ENCODE data around the gene FAM168A. TPM values are rescaled to one million over a fixed set of nuclear protein-coding genes. Genes with fewer than 3 reads are reported as not detected.
A peak's percentile ranks its signal among the peaks of the same experiment; 100 is the strongest.

The FAM168A gene
- total and polyA plus RNA-seq, 12 donors, result 7.7 to 41.8 (median 35.3) TPM

- intact Hi-C loops (cut with DNase I), result no loop called here
- no peaks in the 10 kb centered on the region for H3K9me3 ChIP-seq (replicated peaks in 1 of 3)
- H3K27me3 ChIP-seq, result no peaks in the 10 kb centered on the region
- H3K4me3 ChIP-seq, result no peak overlapping the region
- H3K4me1 ChIP-seq (replicated peaks in 1 of 2), result no peaks in the 10 kb centered on the region
- TF ChIP-seq POLR2A (IDR thresholded peaks at IDR 0.05) (no peak), CTCF (IDR thresholded peaks at IDR 0.05) (no peak)
- peaks cover 0 to 6% of the 10 kb centered on the region in 2 donors for H3K36me3 ChIP-seq (replicated peaks in 1 of 2)
- peak in 1 of 7 donors; percentile 46 for DNase-seq
- H3K27ac ChIP-seq, result no peak overlapping the region
- WGBS, 4 donors, result 65 to 100% (median 83%) methylated on average over 2 to 3 of the region's 3 CpGs
Observed at GRCh38 chr11:73401217-73401923, 196.5 kb downstream of the FAM168A start.

GRCh38 chr11:73400293-73400692 lies 197.6 kb downstream of the FAM168A start:
- peak in 1 of 7 donors; percentile 51 for DNase-seq
- intact Hi-C loops (cut with DNase I), result no loop called here
- no peak overlapping the region for H3K27ac ChIP-seq
- H3K27me3 ChIP-seq, result no peaks in the 10 kb centered on the region
- no peaks in the 10 kb centered on the region for H3K9me3 ChIP-seq (replicated peaks in 1 of 3)
- TF ChIP-seq CTCF (IDR thresholded peaks at IDR 0.05), result no peak
- TF ChIP-seq POLR2A (IDR thresholded peaks at IDR 0.05), result no peak
- peaks cover 0 to 1% of the 10 kb centered on the region in 2 donors for H3K36me3 ChIP-seq (replicated peaks in 1 of 2)
- no peaks in the 10 kb centered on the region for H3K4me1 ChIP-seq (replicated peaks in 1 of 2)
- WGBS, 4 donors, result 90 to 96% (median 94%) methylated on average over 6 of the region's 6 CpGs
- no peak overlapping the region for H3K4me3 ChIP-seq

- Histone ChIP-seq H3K36me3 (replicated peaks in 1 of 2) (no peaks in the 10 kb centered on the region), H3K9me3 (replicated peaks in 1 of 3) (no peaks in the 10 kb centered on the region), H3K4me3 (no peak overlapping the region), H3K4me1 (replicated peaks in 1 of 2) (no peaks in the 10 kb centered on the region), H3K27ac (no peak overlapping the region), H3K27me3 (no peaks in the 10 kb centered on the region)
- TF ChIP-seq CTCF (IDR thresholded peaks at IDR 0.05) (no peak), POLR2A (IDR thresholded peaks at IDR 0.05) (no peak)
- 83 to 90% (median 88%) methylated on average over 3 to 4 of the region's 4 CpGs for WGBS, 4 donors
- intact Hi-C loops (cut with DNase I), result loop anchor here in 1 of 2 donors (10.0 kb wide), 1 partner anchor 95 kb away; the partner anchor contains the start of gene ARHGEF17
- no peak for DNase-seq
Observed at GRCh38 chr11:73399636-73400035, 198.3 kb downstream of the FAM168A start.

GRCh38 chr11:73399159-73399590 lies 198.7 kb downstream of the FAM168A start:
- H3K4me3 ChIP-seq, result no peak overlapping the region
- H3K9me3 ChIP-seq (replicated peaks in 1 of 3), result no peaks in the 10 kb centered on the region
- H3K4me1 ChIP-seq (replicated peaks in 1 of 2), result no peaks in the 10 kb centered on the region
- intact Hi-C loops (cut with DNase I), result loop anchor here in 1 of 2 donors (10.0 kb wide), 1 partner anchor 94 kb away; the partner anchor contains the start of gene ARHGEF17
- H3K27me3 ChIP-seq, result no peaks in the 10 kb centered on the region
- WGBS, 4 donors, result 62 to 81% (median 64%) methylated on average over 5 to 6 of the region's 6 CpGs
- TF ChIP-seq CTCF (IDR thresholded peaks at IDR 0.05) (no peak), POLR2A (IDR thresholded peaks at IDR 0.05) (no peak)
- no peaks in the 10 kb centered on the region for H3K36me3 ChIP-seq (replicated peaks in 1 of 2)
- DNase-seq, result peak in 1 of 7 donors; percentile 18
- no peak overlapping the region for H3K27ac ChIP-seq
